Colonic mucosa (tissue), 4 donors: ENCODE measurements around the gene HCFC1R1. TPM values are rescaled to one million over a fixed set of nuclear protein-coding genes. Genes with fewer than 3 reads are reported as not detected.

Experiments
- DNase-seq: peaks from one replicate; pipeline ENCODE4 v3.0.0-alpha.2; 2020
- H3K27ac ChIP-seq: fragments of 200-600 bp; one replicate; pipeline ENCODE4 v1.8.0; 2021
- H3K27me3 ChIP-seq: fragments of 200-600 bp; one replicate; pipeline ENCODE4 v1.8.0; 2021
- H3K36me3 ChIP-seq: fragments of 200-600 bp; one replicate; pipeline ENCODE4 v1.8.0; 2021
- H3K4me1 ChIP-seq: fragments of 200-600 bp; one replicate; pipeline ENCODE4 v1.8.0; 2021; ENCODE audit warnings: mild to moderate bottlenecking
- H3K4me3 ChIP-seq: fragments of 200-600 bp; one replicate; pipeline ENCODE4 v1.8.0; 2021
- H3K9ac ChIP-seq, 2 donors: one replicate each; pipeline ENCODE4 v1.7.0; 2013; ENCODE audit warnings: control low read depth in 2 of 2, low read depth in 2 of 2, low read length in 2 of 2
- H3K9me3 ChIP-seq: fragments of 200-600 bp; one replicate; pipeline ENCODE4 v1.8.0; 2021
- CTCF ChIP-seq: fragments of 200-600 bp; IDR thresholded peaks from one replicate; pipeline ENCODE4 v1.8.0; 2022; ENCODE audit warnings: antibody characterized with exemption, mild to moderate bottlenecking
- intact Hi-C: fragments of 100-400 bp; cut with DNase I; formaldehyde crosslinking; loops from one replicate; pipeline ENCODE4 v1.14.1; 2022
- total RNA-seq, 2 donors: library from RNA; stranded (reverse); fragmentation: NEBNext Ultra II Directional in 1 of 2; extraction: Animal tissue kit (Norgen Biotek cat#: 25700) in 1 of 2; gene quantifications; one replicate each; pipeline ENCODE4 v1.2.1, GENCODE V29; 2021
- donor health status: healthy.
- donor health status: DM: no; HTN: no; CAD: no.
- donor health status: DM: no; HTN: no; CAD: no.

The HCFC1R1 gene
- total RNA-seq, 2 donors from 2014 or later, result 28.7 to 30.0 TPM

- Histone ChIP-seq H3K36me3 (no peaks in the 10 kb centered on the region), H3K4me3 (no peak overlapping the region), H3K4me1 (peaks cover 12% of the 10 kb centered on the region), H3K9ac (no peak overlapping the region), H3K27me3 (peaks cover 11% of the 10 kb centered on the region), H3K27ac (no peak overlapping the region), H3K9me3 (no peaks in the 10 kb centered on the region)
- no peak for DNase-seq
- no peak for TF ChIP-seq CTCF
- intact Hi-C loops, result no loop called here
Observed at GRCh38 chr16:3030222-3031212, 6.8 kb upstream of the HCFC1R1 start.

GRCh38 chr16:3029491-3030221 is 5.9 kb upstream of the HCFC1R1 start:
- TF ChIP-seq CTCF, result no peak
- no peak for DNase-seq
- peaks cover 4% of the 10 kb centered on the region for H3K27me3 ChIP-seq
- H3K4me3 ChIP-seq, result no peak overlapping the region
- no peak overlapping the region for H3K9ac ChIP-seq
- intact Hi-C loops, result loop anchor here (2.0 kb wide), 1 partner anchor 27 kb away; no protein-coding TSS in a partner anchor
- peaks cover 8% of the 10 kb centered on the region for H3K4me1 ChIP-seq
- no peak overlapping the region for H3K27ac ChIP-seq
- no peaks in the 10 kb centered on the region for H3K9me3 ChIP-seq
- no peaks in the 10 kb centered on the region for H3K36me3 ChIP-seq

- H3K36me3 ChIP-seq, result no peaks in the 10 kb centered on the region
- H3K27ac ChIP-seq, result no peak overlapping the region
- no peaks in the 10 kb centered on the region for H3K9me3 ChIP-seq
- H3K4me1 ChIP-seq, result peaks cover 8% of the 10 kb centered on the region
- DNase-seq, result no peak
- peak overlapping the region in 1 of 2 donors; percentile 14 for H3K9ac ChIP-seq
- TF ChIP-seq CTCF, result no peak
- H3K27me3 ChIP-seq, result peaks cover 4% of the 10 kb centered on the region
- H3K4me3 ChIP-seq, result no peak overlapping the region
- intact Hi-C loops, result loop anchor here (2.0 kb wide), 1 partner anchor 26 kb away; no protein-coding TSS in a partner anchor
Observed at GRCh38 chr16:3028716-3029319, 5.1 kb upstream of the HCFC1R1 start.

- no peak overlapping the region for H3K4me3 ChIP-seq
- peaks cover 13% of the 10 kb centered on the region for H3K4me1 ChIP-seq
- H3K27ac ChIP-seq, result no peak overlapping the region
- no peak overlapping the region for H3K9ac ChIP-seq
- peak; percentile 75 for TF ChIP-seq CTCF
- H3K36me3 ChIP-seq, result no peaks in the 10 kb centered on the region
- peaks cover 4% of the 10 kb centered on the region for H3K27me3 ChIP-seq
- peak; percentile 92 for DNase-seq
- H3K9me3 ChIP-seq, result no peaks in the 10 kb centered on the region
- intact Hi-C loops, result loop anchor here (2.0 kb wide), 1 partner anchor 25 kb away; no protein-coding TSS in a partner anchor
Observed at GRCh38 chr16:3027983-3028715, 4.4 kb upstream of the HCFC1R1 start.

- H3K27me3 ChIP-seq, result peaks cover 4% of the 10 kb centered on the region
- no peak overlapping the region for H3K4me3 ChIP-seq
- TF ChIP-seq CTCF, result no peak
- no peaks in the 10 kb centered on the region for H3K36me3 ChIP-seq
- DNase-seq, result no peak
- H3K9ac ChIP-seq, result no peak overlapping the region
- intact Hi-C loops, result no loop called here
- H3K27ac ChIP-seq, result no peak overlapping the region
- peaks cover 15% of the 10 kb centered on the region for H3K4me1 ChIP-seq
- H3K9me3 ChIP-seq, result no peaks in the 10 kb centered on the region
Observed at GRCh38 chr16:3027489-3027795, 3.7 kb upstream of the HCFC1R1 start.
